Neutrophil (primary cell): ENCODE results near the gene PDHA2.

Experiments used
- H3K27ac ChIP-seq: fragments of 200-600 bp; sonication (generic); 2 replicates; pipeline ENCODE4 v1.5.1; 2016; ENCODE audit warnings: mild to moderate bottlenecking, moderate library complexity
- H3K27me3 ChIP-seq: fragments of 200-600 bp; sonication (generic); 2 replicates; pipeline ENCODE4 v1.6.0; 2016; ENCODE audit warnings: mild to moderate bottlenecking
- H3K36me3 ChIP-seq: fragments of 200-600 bp; sonication (generic); 2 replicates; pipeline ENCODE4 v1.5.1; 2017
- H3K4me1 ChIP-seq, 2 experiments: fragments of 200-600 bp in 1 of 2; sonication (generic) in 1 of 2; 1 replicate in 1 of 2; 2 replicates in 1 of 2; pipeline versions ENCODE4 v1.5.1 to v1.6.1; 2013 to 2016; ENCODE audit warnings: low read depth in 1 of 2, low read length in 1 of 2, mild to moderate bottlenecking in 1 of 2, moderate library complexity in 1 of 2; ENCODE audit not compliant: control insufficient read depth in 1 of 2, insufficient read depth in 1 of 2
- H3K4me3 ChIP-seq, 2 experiments: fragments of 200-600 bp in 1 of 2; sonication (generic) in 1 of 2; 1 replicate in 1 of 2; 2 replicates in 1 of 2; pipeline ENCODE4 v1.5.1; 2013 to 2016; ENCODE audit warnings: low read depth in 1 of 2, low read length in 1 of 2, mild to moderate bottlenecking in 1 of 2, moderate library complexity in 1 of 2
- H3K9me3 ChIP-seq: fragments of 200-600 bp; sonication (generic); 2 replicates; pipeline ENCODE4 v1.5.1; 2016
- CTCF ChIP-seq: fragments of 200-600 bp; sonication (generic); IDR thresholded peaks from 2 replicates; pipeline ENCODE4 v1.5.1; 2016; ENCODE audit warnings: antibody characterized with exemption

The PDHA2 gene

GRCh38 chr4:95889662-95890061 is 49.8 kb downstream of the PDHA2 start:
- Histone ChIP-seq H3K4me1 (no peaks in the 10 kb centered on the region), H3K4me3 (no peak overlapping the region)
- no peak for TF ChIP-seq CTCF

More at GRCh38 chr4:95889662-95890061, 49.8 kb downstream of the PDHA2 start:
- no peak overlapping the region for H3K27ac ChIP-seq
- no peaks in the 10 kb centered on the region for H3K9me3 ChIP-seq
- H3K36me3 ChIP-seq: no peaks in the 10 kb centered on the region
- H3K27me3 ChIP-seq: no peaks in the 10 kb centered on the region
